Measurements from ENCODE around the gene TSPAN18.

Gene TSPAN18

DNA sequence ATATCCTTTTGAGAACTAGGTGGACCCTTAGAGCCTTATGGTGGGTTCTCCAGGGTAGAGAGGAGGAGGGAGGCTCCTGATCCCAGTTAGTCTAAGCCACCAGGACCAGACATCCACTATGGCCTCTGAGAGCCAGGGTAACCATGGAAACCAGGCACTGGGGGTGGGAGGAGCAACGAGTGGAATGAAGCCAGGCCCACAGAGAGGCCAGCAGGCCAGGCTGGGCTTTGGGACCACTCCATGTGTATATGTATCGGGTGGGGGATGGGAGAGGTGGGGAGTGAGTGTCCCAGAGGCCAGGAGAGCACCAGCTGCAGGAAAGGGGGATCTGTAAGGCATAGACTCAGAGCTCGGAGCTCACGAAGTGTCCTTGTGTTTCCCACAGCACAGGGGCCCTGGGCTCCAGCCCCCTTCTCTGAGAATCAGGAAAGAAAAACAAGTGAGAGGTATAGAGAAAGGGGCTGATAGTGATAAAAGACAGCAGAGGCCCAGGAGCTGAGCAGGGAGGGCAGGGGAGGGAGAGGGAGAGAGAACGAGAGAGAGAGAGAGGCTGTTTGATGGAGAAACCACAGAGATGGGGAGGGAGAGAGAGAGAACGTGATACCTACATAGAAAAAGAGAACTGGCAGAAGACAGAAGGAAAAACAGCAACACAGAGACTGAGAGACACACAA lies 15.5 kb upstream of the TSPAN18 start:
- no peak for DNase-seq (ENCODE audit: low read depth)

DNA sequence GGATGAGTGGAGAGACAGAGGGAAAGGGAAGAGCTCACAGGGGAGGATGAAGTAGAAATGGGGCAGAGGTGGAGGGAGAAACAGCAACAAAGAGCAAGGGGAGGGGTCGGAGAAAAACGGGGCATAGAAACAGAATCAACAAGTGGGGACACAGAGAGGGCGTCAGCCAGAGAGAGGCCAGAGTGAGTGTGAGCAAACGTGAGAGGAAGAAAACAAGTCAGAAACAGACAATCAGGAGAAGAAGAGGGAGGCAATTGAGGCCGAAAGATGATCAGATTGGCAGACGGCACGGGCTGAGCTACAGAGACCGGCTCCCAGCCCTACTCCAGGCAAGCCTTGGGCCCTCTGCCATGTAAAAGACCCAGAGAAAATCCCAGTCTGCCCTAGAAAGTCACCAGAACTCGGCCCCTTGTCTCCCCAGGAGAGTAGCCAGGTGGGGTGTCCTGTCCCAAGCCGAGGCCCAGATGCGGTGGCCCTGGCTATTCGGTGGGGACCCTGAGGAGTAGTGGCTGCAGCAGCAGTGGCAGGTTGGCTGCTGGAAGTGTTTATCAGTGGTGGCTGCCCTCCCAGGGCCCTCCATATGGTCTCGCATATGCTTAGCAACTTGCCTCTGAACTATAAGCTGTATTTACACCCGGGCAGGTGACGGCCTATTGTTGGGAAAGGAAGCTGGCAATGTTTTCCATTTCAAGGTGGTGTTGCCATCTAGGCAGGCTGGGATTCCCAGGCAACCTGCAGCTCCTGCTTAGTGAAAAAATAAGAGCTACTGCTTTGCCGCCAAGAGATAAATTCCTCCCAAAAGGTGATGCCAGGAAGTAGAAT lies 14.8 kb upstream of the TSPAN18 start:
- DNase-seq (ENCODE audit: low read depth): no peak

- no peak for DNase-seq (ENCODE audit: low read depth)
Observed at GRCh38 chr11:44713022-44713421, 13.7 kb upstream of the TSPAN18 start.

DNA sequence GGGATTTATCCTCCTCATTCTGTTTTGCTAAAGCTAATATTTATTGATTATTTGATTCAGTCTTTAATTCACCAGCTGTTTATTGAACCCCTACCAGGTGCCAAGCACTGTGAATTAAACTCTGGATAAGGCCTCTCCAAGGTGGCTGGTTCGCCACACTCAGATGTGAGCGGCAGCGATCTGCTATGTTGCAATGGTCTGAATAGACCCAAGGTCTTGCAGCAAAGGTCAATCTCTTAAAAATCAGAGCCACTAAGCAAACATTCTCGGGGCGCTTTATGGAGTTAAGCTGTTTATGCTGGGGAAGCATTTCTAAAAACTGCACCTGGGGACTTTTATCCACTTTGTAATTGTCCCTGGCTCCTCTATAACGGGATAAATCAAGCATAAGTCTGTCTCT lies 10.5 kb upstream of the TSPAN18 start:
- no peak for DNase-seq (ENCODE audit: low read depth)

DNA sequence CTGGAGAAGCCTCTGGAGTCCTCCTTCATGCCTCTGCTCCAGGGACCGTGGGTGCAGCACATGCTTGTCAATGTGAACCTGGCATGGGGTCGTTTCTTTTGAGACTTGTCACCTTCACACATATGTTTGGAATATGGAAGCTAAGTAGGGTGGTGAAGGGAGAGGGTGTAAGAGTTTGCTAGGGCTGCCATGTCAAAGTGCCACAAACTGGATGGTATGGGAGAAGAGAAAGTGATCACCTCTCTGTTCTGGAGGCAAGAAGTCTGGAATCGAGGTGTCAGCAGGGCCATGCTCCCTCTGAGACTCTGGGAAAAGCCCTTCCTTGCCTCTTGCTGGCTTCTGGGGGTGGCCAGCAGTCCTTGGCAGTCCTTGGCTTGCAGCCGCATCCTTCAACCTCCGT lies 8.7 kb upstream of the TSPAN18 start:
- DNase-seq (ENCODE audit: low read depth): no peak

- DNase-seq (ENCODE audit: low read depth): no peak
Observed at GRCh38 chr11:44718612-44719390, 8.0 kb upstream of the TSPAN18 start.

DNA sequence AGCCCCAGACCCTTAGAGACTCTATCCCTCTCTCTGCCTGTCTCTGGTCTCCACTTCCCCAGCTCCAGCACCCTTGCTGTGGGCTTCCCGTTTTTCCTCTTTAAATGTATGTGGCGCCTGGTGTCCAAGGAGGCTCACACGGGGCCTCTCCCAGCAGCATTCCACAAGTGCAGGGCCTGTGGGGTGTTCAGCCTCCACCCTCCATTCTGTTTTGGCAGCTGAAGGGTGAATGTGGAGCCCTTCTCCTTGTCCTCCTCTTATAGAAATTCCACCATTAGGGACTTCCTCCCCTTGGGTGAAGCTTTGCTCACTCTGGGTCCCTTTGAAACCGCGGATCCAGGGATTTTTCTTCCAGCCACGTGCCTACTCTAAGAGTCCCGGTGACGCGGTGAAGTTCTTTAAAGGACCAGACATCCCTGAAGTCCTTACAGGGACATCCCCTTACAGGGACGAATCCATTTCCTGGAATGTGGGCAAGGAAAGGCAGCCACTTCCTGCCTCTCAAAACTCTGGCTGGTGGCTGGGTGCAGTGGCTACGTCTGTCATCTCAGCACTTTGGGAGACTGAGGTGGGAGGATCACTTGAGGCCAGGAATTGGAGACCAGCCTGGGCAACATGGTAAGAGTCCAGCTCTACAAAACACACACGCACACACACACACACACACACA lies 1.6 kb upstream of the TSPAN18 start:
- DNase-seq (ENCODE audit: low read depth): no peak

DNA sequence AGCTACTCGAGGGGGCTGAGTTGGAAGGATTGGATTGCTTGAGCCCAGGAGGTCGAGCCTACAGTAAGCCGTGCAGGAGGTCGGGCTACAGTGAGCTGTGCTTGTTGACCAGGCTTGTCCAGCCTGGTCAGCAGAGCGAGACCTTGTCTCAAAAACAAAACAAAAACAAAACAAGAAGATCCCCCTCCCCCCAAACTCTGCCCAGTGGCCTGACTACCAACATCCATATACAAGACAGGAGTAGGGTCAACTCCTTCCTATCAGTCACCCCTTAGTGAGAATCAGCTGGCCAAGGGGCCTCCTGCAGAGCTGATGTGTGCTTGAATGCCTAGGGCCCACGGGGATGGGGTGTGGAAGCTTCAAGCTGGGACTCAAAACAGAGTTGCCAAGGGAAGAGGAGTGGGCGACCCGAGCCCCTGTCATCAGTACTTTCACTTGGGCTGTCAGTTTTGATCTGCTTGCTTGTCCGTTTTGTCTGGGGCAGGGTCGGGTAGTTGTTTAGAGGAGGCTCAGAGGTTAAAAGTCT lies 942 bp upstream of the TSPAN18 start:
- DNase-seq (ENCODE audit: low read depth): no peak

GRCh38 chr11:44727114-44727372 lies 281 bp downstream of the TSPAN18 start:
- DNase-seq (ENCODE audit: low read depth): no peak

GRCh38 chr11:44727373-44728287 lies 868 bp downstream of the TSPAN18 start:
- peak; percentile 27 for DNase-seq (ENCODE audit: low read depth)

DNA sequence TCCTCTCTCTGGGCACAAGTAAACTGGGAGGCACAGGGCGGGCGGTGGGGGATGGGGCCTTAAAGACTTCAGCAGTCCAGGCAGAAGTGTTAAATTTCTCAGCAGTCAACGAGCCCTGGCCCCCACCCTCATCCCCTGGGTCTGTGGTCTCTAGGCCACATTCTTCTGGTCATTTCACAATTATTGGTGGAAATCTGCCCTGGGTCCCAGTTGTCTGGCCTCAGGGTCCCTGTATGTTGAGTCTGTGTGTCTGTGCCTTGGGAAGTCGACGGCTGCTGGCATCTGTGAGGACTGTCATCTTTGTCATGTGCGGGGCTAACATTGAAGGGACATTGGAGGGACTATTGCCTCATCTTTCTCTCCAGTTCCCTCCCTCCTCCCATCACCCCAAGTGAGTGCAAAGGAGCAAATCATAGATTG lies 1.7 kb downstream of the TSPAN18 start:
- DNase-seq (ENCODE audit: low read depth): no peak

- no peak for DNase-seq (ENCODE audit: low read depth)
Observed at GRCh38 chr11:44729063-44729462, 2.3 kb downstream of the TSPAN18 start.

- DNase-seq (ENCODE audit: low read depth): no peak
Observed at GRCh38 chr11:44729713-44730112, 3.0 kb downstream of the TSPAN18 start.

GRCh38 chr11:44730775-44731174 lies 4.0 kb downstream of the TSPAN18 start:
- no peak for DNase-seq (ENCODE audit: low read depth)

- DNase-seq (ENCODE audit: low read depth): no peak
Observed at GRCh38 chr11:44731685-44732430, 5.1 kb downstream of the TSPAN18 start.

GRCh38 chr11:44732564-44732963 lies 5.8 kb downstream of the TSPAN18 start:
- DNase-seq (ENCODE audit: low read depth): no peak

GRCh38 chr11:44733877-44734276 lies 7.1 kb downstream of the TSPAN18 start:
- DNase-seq (ENCODE audit: low read depth): no peak

DNA sequence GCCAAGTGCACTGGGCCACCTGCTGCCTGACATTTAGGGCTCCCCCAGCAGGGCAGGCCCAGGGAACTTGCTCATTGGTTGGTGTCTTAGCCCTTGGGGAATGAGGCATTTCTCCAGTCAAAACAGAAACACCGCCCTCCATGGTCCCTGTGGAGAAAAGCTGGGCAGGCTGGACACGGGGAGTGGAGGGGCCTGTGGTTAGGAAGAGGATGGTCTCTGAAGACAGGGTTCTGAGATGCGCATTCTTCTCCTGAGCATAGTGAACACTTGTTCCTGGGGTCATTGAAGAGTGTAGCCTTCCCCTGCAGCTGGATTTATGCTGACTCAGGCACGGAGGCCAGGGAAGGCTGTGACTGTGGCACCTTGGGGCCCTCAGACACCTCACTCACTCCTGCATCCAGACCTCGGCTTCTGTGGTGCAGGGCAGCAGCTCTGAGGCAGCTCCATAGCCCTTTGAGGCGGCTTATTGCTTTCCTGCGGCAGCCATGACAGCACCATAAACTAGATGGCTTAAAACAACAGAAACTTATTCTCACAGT lies 8.2 kb downstream of the TSPAN18 start:
- no peak for DNase-seq (ENCODE audit: low read depth)

DNA sequence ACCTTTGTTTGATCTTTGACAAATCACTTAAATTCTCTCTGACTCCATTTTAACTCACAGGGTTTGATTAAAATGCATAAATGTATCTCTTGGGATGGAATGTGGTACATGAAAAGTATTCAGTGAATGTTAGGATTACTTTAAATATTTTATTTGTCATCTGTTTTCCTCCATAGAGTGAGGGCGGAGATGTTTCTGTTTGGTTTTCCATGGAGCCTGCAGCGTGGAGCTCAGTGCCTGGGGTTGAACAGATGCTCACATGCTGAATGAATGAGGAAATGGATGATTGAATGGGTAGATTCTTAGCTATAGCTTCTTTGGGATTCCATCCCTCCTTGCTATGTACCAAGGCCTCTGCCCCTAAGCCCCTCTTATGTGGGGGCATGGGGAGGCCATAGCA lies 10.0 kb downstream of the TSPAN18 start:
- DNase-seq (ENCODE audit: low read depth): no peak

All from HS-27A (cell line).